Left ventricle myocardium inferior (tissue), 1 donor: ENCODE results near the gene METTL6. TPM values are rescaled to one million over a fixed set of nuclear protein-coding genes. Genes with fewer than 3 reads are reported as not detected.

Experiments used
- DNase-seq: peaks from one replicate; pipeline ENCODE4 v3.0.0-alpha.2; 2020
- H3K27ac ChIP-seq: fragments of 200-600 bp; replicated peaks from 2 replicates; pipeline ENCODE4 v1.8.0; 2021
- H3K27me3 ChIP-seq: fragments of 200-600 bp; 2 replicates; pipeline ENCODE4 v1.8.0; 2021; ENCODE audit warnings: low read depth
- H3K36me3 ChIP-seq: fragments of 200-600 bp; 2 replicates; pipeline ENCODE4 v1.8.0; 2021
- H3K4me1 ChIP-seq: fragments of 200-600 bp; 2 replicates; pipeline ENCODE4 v1.8.0; 2021
- H3K4me3 ChIP-seq: fragments of 200-600 bp; 2 replicates; pipeline ENCODE4 v1.8.0; 2021; ENCODE audit warnings: mild to moderate bottlenecking, moderate library complexity
- H3K9me3 ChIP-seq: fragments of 200-600 bp; replicated peaks from 2 replicates; pipeline ENCODE4 v1.8.0; 2021
- CTCF ChIP-seq: fragments of 200-600 bp; IDR thresholded peaks from 2 replicates; pipeline ENCODE4 v1.8.0; 2021; ENCODE audit warnings: antibody characterized with exemption, mild to moderate bottlenecking, borderline replicate concordance
- intact Hi-C: fragments of 100-400 bp; cut with micrococcal nuclease; formaldehyde crosslinking; loops from one replicate; pipeline ENCODE4 v1.11.0; 2022
- total RNA-seq: library from RNA; stranded (reverse); fragmentation: NEBNext Ultra II Directional; extraction: Animal tissue kit (Norgen Biotek cat#: 25700); gene quantifications from one replicate; pipeline ENCODE4 v1.2.1, GENCODE V29; 2021
- donor health status: DM: no; HTN: yes; CAD: no; lungs with severe emphysema.

The METTL6 gene
- total RNA-seq, 1 donor from 2014 or later: 11.3 TPM

- H3K27me3 ChIP-seq: no peaks in the 10 kb centered on the region
- no peak overlapping the region for H3K27ac ChIP-seq
These were observed 66.4 kb downstream of the METTL6 start for GRCh38 chr3:15360788-15361493.

More at GRCh38 chr3:15360788-15361493, 66.4 kb downstream of the METTL6 start:
- H3K9me3 ChIP-seq: no peaks in the 10 kb centered on the region
- no peak overlapping the region for H3K4me3 ChIP-seq
- intact Hi-C loops: no loop called here
- no peaks in the 10 kb centered on the region for H3K4me1 ChIP-seq
- no peak for DNase-seq
- no peak for TF ChIP-seq CTCF
- H3K36me3 ChIP-seq: no peaks in the 10 kb centered on the region

Other genes starting within 250 kb of the METTL6 start
- gene CAPN7, start 221.3 kb downstream of the METTL6 start, total RNA-seq: 26.2 TPM
- gene SH3BP5, start 95.0 kb downstream of the METTL6 start, total RNA-seq: 8.8 TPM
- 7.6 TPM for gene EAF1, start 54 bp upstream of the METTL6 start, total RNA-seq
- 14.9 TPM for gene COLQ, start 94.2 kb upstream of the METTL6 start, total RNA-seq
- 14.9 TPM for gene HACL1, start 174.0 kb upstream of the METTL6 start, total RNA-seq
- 9.2 TPM for gene BTD, start 174.2 kb upstream of the METTL6 start, total RNA-seq